WTC11 (cell line): ENCODE data around the gene ATL2. TPM values are rescaled to one million over a fixed set of nuclear protein-coding genes. Genes with fewer than 3 reads are reported as not detected.
A peak's percentile ranks its signal among the peaks of the same experiment; 100 is the strongest.

ENCODE experiments used
- ATAC-seq: fragments of 200-7000 bp; cut with Tn5 transposase; 2 replicates; pipeline ENCODE4 v1.10.0; 2021; ENCODE audit warnings: mild to moderate bottlenecking, moderate library complexity
- CTCF ChIA-PET: fragments of 300-600 bp; sonication (Branson Sonifier 250); formaldehyde crosslinking; loops from one replicate; lab custom pipeline; 2021; ENCODE audit warnings: antibody characterized with exemption; lab: Charles Lee
- POLR2A ChIA-PET: fragments of 350-600 bp; sonication (Branson Sonifier 250); formaldehyde crosslinking; loops from one replicate; lab custom pipeline; 2021; ENCODE audit warnings: antibody characterized with exemption; lab: Charles Lee
- DNase-seq: peaks from one replicate; pipeline ENCODE4 v3.0.0; 2021; ENCODE audit warnings: low spot score
- H3K27ac Mint-ChIP-seq: 2 replicates; pipeline ENCODE4 v1.8.0; 2021; ENCODE audit warnings: mixed read lengths
- H3K27me3 Mint-ChIP-seq: 2 replicates; pipeline ENCODE4 v1.8.0; 2021; ENCODE audit warnings: low read depth, mild to moderate bottlenecking, moderate library complexity, mixed read lengths
- H3K36me3 Mint-ChIP-seq: 2 replicates; pipeline ENCODE4 v1.8.0; 2021; ENCODE audit warnings: mixed read lengths
- H3K4me1 Mint-ChIP-seq: 2 replicates; pipeline ENCODE4 v1.8.0; 2022; ENCODE audit warnings: mixed read lengths
- H3K4me3 Mint-ChIP-seq: 2 replicates; pipeline ENCODE4 v1.8.0; 2021; ENCODE audit warnings: mild to moderate bottlenecking, moderate library complexity, mixed read lengths
- H3K9me3 Mint-ChIP-seq: 2 replicates; pipeline ENCODE4 v1.8.0; 2021; ENCODE audit warnings: mixed read lengths
- ATF3 ChIP-seq: sonication (generic); formaldehyde crosslinking; conservative IDR thresholded peaks from 2 replicates; pipeline ENCODE4 v1.8.1; 2022; ENCODE audit warnings: mild to moderate bottlenecking, missing genetic modification reagents
- E2F1 ChIP-seq: sonication (generic); formaldehyde crosslinking; IDR thresholded peaks from 2 replicates; pipeline ENCODE4 v1.8.0; 2022; ENCODE audit warnings: mild to moderate bottlenecking, missing genetic modification reagents
- ERG ChIP-seq: fragments of 250-450 bp; sonication (Bioruptor Pico); IDR thresholded peaks from 2 replicates; pipeline ENCODE4 v1.8.0; 2021; ENCODE audit warnings: mild to moderate bottlenecking
- FOXP1 ChIP-seq: sonication (generic); formaldehyde crosslinking; IDR thresholded peaks from 2 replicates; pipeline ENCODE4 v1.8.0; 2022; ENCODE audit warnings: missing genetic modification reagents, mild to moderate bottlenecking, moderate library complexity, borderline replicate concordance
- HMGA2 ChIP-seq: fragments of 250-450 bp; sonication (Bioruptor Pico); IDR thresholded peaks from 2 replicates; pipeline ENCODE4 v1.4.0; 2021; ENCODE audit warnings: mild to moderate bottlenecking, moderate library complexity
- SP1 ChIP-seq: sonication (generic); formaldehyde crosslinking; conservative IDR thresholded peaks from 2 replicates; pipeline ENCODE4 v1.8.1; 2022; ENCODE audit warnings: missing genetic modification reagents
- TP53 ChIP-seq: sonication (generic); formaldehyde crosslinking; IDR thresholded peaks from 2 replicates; pipeline ENCODE4 v1.8.1; 2023; ENCODE audit warnings: mild to moderate bottlenecking, missing genetic modification reagents
- ZNF121 ChIP-seq: sonication (generic); formaldehyde crosslinking; IDR thresholded peaks from 2 replicates; pipeline ENCODE4 v1.8.0; 2023; ENCODE audit warnings: missing genetic modification reagents
- ZNF138 ChIP-seq: sonication (generic); formaldehyde crosslinking; conservative IDR thresholded peaks from 2 replicates; pipeline ENCODE4 v1.8.1; 2022; ENCODE audit warnings: mild to moderate bottlenecking, moderate library complexity, missing genetic modification reagents
- ZNF423 ChIP-seq: fragments of 250-450 bp; sonication (Bioruptor Pico); IDR thresholded peaks from 2 replicates; pipeline ENCODE4 v2.1.2; 2022; ENCODE audit warnings: mild to moderate bottlenecking, moderate library complexity
- total RNA-seq: library from RNA; stranded (reverse); gene quantifications from 3 replicates; pipeline ENCODE4 v1.2.3, GENCODE V29; 2021
- TF ChIP-seq, protein P1 (sequence below): sonication (generic); formaldehyde crosslinking; IDR thresholded peaks from 2 replicates; pipeline ENCODE4 v1.8.1; 2023; ENCODE audit warnings: mild to moderate bottlenecking, missing genetic modification reagents, borderline replicate concordance
- TF ChIP-seq, protein P2 (sequence below): sonication (generic); formaldehyde crosslinking; IDR thresholded peaks from 2 replicates; pipeline ENCODE4 v1.8.0; 2022; ENCODE audit warnings: mild to moderate bottlenecking, missing genetic modification reagents

The ATL2 gene
- total RNA-seq, 1 experiment from 2014 or later = 90.5 TPM

DNA sequence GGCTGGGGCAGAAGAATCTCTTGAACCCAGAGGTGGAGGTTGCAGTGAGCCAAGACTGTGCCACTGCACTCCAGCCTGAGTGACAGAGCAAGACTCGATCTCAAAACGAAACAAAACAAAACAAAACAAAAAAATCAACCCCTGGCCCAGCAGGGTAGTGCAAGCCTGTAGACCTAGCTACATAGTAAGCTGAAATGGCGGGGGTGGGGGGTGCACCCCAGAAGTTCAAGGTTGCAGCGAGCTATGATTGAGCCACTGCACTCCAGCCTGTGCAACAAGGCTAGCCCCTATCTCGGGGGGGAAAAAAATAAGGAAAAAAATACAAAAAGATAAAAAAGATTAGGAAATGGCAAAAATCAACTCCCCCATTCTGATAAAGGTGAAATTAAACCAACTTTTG, 6.4 kb downstream of the ATL2 start:
- TF ChIP-seq ZNF423 (CRISPR knock-in tag) = no peak
- TF ChIP-seq, protein P1, sequence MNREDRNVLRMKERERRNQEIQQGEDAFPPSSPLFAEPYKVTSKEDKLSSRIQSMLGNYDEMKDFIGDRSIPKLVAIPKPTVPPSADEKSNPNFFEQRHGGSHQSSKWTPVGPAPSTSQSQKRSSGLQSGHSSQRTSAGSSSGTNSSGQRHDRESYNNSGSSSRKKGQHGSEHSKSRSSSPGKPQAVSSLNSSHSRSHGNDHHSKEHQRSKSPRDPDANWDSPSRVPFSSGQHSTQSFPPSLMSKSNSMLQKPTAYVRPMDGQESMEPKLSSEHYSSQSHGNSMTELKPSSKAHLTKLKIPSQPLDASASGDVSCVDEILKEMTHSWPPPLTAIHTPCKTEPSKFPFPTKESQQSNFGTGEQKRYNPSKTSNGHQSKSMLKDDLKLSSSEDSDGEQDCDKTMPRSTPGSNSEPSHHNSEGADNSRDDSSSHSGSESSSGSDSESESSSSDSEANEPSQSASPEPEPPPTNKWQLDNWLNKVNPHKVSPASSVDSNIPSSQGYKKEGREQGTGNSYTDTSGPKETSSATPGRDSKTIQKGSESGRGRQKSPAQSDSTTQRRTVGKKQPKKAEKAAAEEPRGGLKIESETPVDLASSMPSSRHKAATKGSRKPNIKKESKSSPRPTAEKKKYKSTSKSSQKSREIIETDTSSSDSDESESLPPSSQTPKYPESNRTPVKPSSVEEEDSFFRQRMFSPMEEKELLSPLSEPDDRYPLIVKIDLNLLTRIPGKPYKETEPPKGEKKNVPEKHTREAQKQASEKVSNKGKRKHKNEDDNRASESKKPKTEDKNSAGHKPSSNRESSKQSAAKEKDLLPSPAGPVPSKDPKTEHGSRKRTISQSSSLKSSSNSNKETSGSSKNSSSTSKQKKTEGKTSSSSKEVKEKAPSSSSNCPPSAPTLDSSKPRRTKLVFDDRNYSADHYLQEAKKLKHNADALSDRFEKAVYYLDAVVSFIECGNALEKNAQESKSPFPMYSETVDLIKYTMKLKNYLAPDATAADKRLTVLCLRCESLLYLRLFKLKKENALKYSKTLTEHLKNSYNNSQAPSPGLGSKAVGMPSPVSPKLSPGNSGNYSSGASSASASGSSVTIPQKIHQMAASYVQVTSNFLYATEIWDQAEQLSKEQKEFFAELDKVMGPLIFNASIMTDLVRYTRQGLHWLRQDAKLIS (CRISPR knock-in tag) = no peak
- TF ChIP-seq TP53 = no peak
- no peak for TF ChIP-seq E2F1
- TF ChIP-seq, all 79 proteins: peak for 0
- ChIA-PET CTCF (interaction anchor here (0.7 kb wide), 1 partner anchor 273 kb away, joined by 3 read pairs; no protein-coding TSS in a partner anchor), POLR2A (no interaction called here)
- H3K4me1 Mint-ChIP-seq = peaks cover 33% of the 10 kb centered on the region
- H3K36me3 Mint-ChIP-seq = no peaks in the 10 kb centered on the region
- DNase-seq = no peak
- peak; percentile 38; the same call in 1 of the 2 replicates for ATAC-seq
- H3K4me3 Mint-ChIP-seq = no peak overlapping the region
- H3K27me3 Mint-ChIP-seq = no peaks in the 10 kb centered on the region
- no peaks in the 10 kb centered on the region for H3K9me3 Mint-ChIP-seq
- H3K27ac Mint-ChIP-seq = no peak overlapping the region

- Mint-ChIP-seq H3K4me1 (peaks cover 5% of the 10 kb centered on the region; the same call in 1 of the 2 replicates), H3K27ac (no peak overlapping the region), H3K36me3 (0 out of 2 replicates have a peak, but pooled peaks cover 5% of the 10 kb centered on the region), H3K9me3 (peaks cover 5% of the 10 kb centered on the region; the same call in 1 of the 2 replicates)
- no peak for DNase-seq
- POLR2A ChIA-PET = no interaction called here
- TF ChIP-seq ATF3 (CRISPR knock-in tag) (no peak), ERG (CRISPR knock-in tag) (no peak), SP1 (CRISPR knock-in tag) (no peak), HMGA2 (CRISPR knock-in tag) (no peak)
- TF ChIP-seq, protein P2, sequence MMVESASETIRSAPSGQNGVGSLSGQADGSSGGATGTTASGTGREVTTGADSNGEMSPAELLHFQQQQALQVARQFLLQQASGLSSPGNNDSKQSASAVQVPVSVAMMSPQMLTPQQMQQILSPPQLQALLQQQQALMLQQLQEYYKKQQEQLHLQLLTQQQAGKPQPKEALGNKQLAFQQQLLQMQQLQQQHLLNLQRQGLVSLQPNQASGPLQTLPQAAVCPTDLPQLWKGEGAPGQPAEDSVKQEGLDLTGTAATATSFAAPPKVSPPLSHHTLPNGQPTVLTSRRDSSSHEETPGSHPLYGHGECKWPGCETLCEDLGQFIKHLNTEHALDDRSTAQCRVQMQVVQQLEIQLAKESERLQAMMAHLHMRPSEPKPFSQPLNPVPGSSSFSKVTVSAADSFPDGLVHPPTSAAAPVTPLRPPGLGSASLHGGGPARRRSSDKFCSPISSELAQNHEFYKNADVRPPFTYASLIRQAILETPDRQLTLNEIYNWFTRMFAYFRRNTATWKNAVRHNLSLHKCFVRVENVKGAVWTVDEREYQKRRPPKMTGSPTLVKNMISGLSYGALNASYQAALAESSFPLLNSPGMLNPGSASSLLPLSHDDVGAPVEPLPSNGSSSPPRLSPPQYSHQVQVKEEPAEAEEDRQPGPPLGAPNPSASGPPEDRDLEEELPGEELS (CRISPR knock-in tag) = no peak
- TF ChIP-seq, all 79 proteins: peak for 0
- ATAC-seq = no peak
- H3K4me3 Mint-ChIP-seq = no peak overlapping the region
- CTCF ChIA-PET = interaction anchor here (1.7 kb wide), 1 partner anchor 146 kb away, joined by 5 read pairs; no protein-coding TSS in a partner anchor
- no peaks in the 10 kb centered on the region for H3K27me3 Mint-ChIP-seq
Observed at GRCh38 chr2:38362232-38362631, 14.8 kb downstream of the ATL2 start.

GRCh38 chr2:38360177-38360576, 16.9 kb downstream of the ATL2 start:
- no peak for ATAC-seq

More at GRCh38 chr2:38360177-38360576, 16.9 kb downstream of the ATL2 start:
- ChIA-PET CTCF (no interaction called here), POLR2A (interaction anchor here (0.6 to 0.7 kb wide), 2 partner anchors 13 to 388 kb away, joined by 3 to 14 read pairs; no protein-coding TSS in a partner anchor)
- Mint-ChIP-seq H3K27ac (no peak overlapping the region), H3K9me3 (peaks cover 5% of the 10 kb centered on the region; the same call in 1 of the 2 replicates), H3K36me3 (peaks cover 7% of the 10 kb centered on the region; the same call in 1 of the 2 replicates), H3K4me1 (peaks cover 2% of the 10 kb centered on the region; the same call in 1 of the 2 replicates), H3K27me3 (no peaks in the 10 kb centered on the region), H3K4me3 (no peak overlapping the region)
- TF ChIP-seq FOXP1 (no peak), ZNF138 (CRISPR knock-in tag) (no peak), ZNF121 (CRISPR knock-in tag) (peak; percentile 94)
- no peak for DNase-seq
